SHP77 (cell line): ENCODE measurements around the gene LRIT1.
"Not testable (repeated sequence)": the region's sequence is repeated elsewhere in the genome, so short reads cannot be mapped to it uniquely, and the experiment has no call there.

Source experiments
- DNase-seq, 2 experiments: peaks; one replicate each; lab custom pipeline; 2025; lab: John Stamatoyannopoulos, UW

Gene LRIT1

GRCh38 chr10:84241185-84241790 lies at the start of gene LRIT1:
LRIT1 (minus strand) TSS chr10:84241546; CDS start chr10:84241439, 107 bp downstream.
- no peak for DNase-seq

GRCh38 chr10:84290235-84290634 lies 48.9 kb upstream of the LRIT1 start:
- DNase-seq, result no peak

- DNase-seq, result no peak
These were observed 48.3 kb upstream of the LRIT1 start for GRCh38 chr10:84289521-84290200.

- DNase-seq, result no peak
These were observed 46.8 kb upstream of the LRIT1 start for GRCh38 chr10:84288151-84288550.

- no peak for DNase-seq
These were observed 45.3 kb upstream of the LRIT1 start for GRCh38 chr10:84286695-84287094.

- DNase-seq, result not testable (repeated sequence)
These were observed 38.6 kb upstream of the LRIT1 start for GRCh38 chr10:84279876-84280475.

GRCh38 chr10:84270708-84271107 lies 29.4 kb upstream of the LRIT1 start:
- DNase-seq, result no peak

- DNase-seq, result no peak
These were observed 28.4 kb upstream of the LRIT1 start for GRCh38 chr10:84269773-84270172.

- DNase-seq, result no peak
These were observed 27.8 kb upstream of the LRIT1 start for GRCh38 chr10:84269162-84269561.

- peak; percentile 20 to 40 for DNase-seq
These were observed 26.3 kb upstream of the LRIT1 start for GRCh38 chr10:84267503-84268126.

- DNase-seq, result peak in 1 of 2 experiments; percentile 63
These were observed 24.1 kb upstream of the LRIT1 start for GRCh38 chr10:84265418-84265817.

GRCh38 chr10:84264611-84265141 lies 23.3 kb upstream of the LRIT1 start:
- DNase-seq, result peak; percentile 35 to 36

- DNase-seq, result no peak
These were observed 22.4 kb upstream of the LRIT1 start for GRCh38 chr10:84263716-84264115.

GRCh38 chr10:84262190-84262956 lies 21.0 kb upstream of the LRIT1 start:
- no peak for DNase-seq

- DNase-seq, result no peak
These were observed 20.0 kb upstream of the LRIT1 start for GRCh38 chr10:84261236-84261915.

GRCh38 chr10:84258034-84258695 lies 16.8 kb upstream of the LRIT1 start:
- no peak for DNase-seq

- DNase-seq, result no peak
These were observed 16.1 kb upstream of the LRIT1 start for GRCh38 chr10:84257343-84258020.

GRCh38 chr10:84256510-84257342 lies 15.4 kb upstream of the LRIT1 start:
- peak in 1 of 2 experiments; percentile 3 for DNase-seq
